GM10266 (cell line): ENCODE data around the gene CIAO3.
A peak's percentile ranks its signal among the peaks of the same experiment; 100 is the strongest.

ENCODE experiments used
- DNase-seq: peaks from one replicate; pipeline ENCODE4 v3.0.0; 2012; ENCODE audit errors: extremely low spot score
- CTCF ChIP-seq: IDR thresholded peaks from 2 replicates; pipeline ENCODE4 v1.5.1; 2012; ENCODE audit warnings: mild to moderate bottlenecking, low read depth; ENCODE audit not compliant: control insufficient read depth, insufficient read depth; ENCODE audit errors: missing control alignments

CIAO3 gene

GRCh38 chr16:722835-723633 is 17.8 kb downstream of the CIAO3 start:
- no peak for TF ChIP-seq CTCF
- DNase-seq = no peak

GRCh38 chr16:721765-722540 is 18.8 kb downstream of the CIAO3 start:
- no peak for TF ChIP-seq CTCF
- DNase-seq = no peak

- DNase-seq = peak; percentile 96
- TF ChIP-seq CTCF = peak; percentile 5
Measured at GRCh38 chr16:720990-721764, 19.6 kb downstream of the CIAO3 start, which contains the start of gene ANTKMT. ANTKMT (plus strand) TSS chr16:721146; CDS start chr16:721275, 129 bp downstream.

GRCh38 chr16:720447-720989 is 20.3 kb downstream of the CIAO3 start:
- peak; percentile 50 for TF ChIP-seq CTCF
- peak; percentile 87 for DNase-seq

- no peak for DNase-seq
- TF ChIP-seq CTCF = peak; percentile 37
Measured at GRCh38 chr16:719815-720446, 20.9 kb downstream of the CIAO3 start.

- no peak for DNase-seq
- TF ChIP-seq CTCF = no peak
Measured at GRCh38 chr16:718922-719321, 21.9 kb downstream of the CIAO3 start.
